IMR-90 (cell line): ENCODE results near the gene CDH26. TPM values are rescaled to one million over a fixed set of nuclear protein-coding genes. Genes with fewer than 3 reads are reported as not detected.

Source experiments
- ELK1 ChIP-seq: fragments of 150-350 bp; IDR thresholded peaks from 2 replicates; pipeline ENCODE4 v1.6.1; 2016; ENCODE audit warnings: low read depth, mild to moderate bottlenecking, low read length, moderate library complexity, borderline replicate concordance
- polyA plus RNA-seq, 3 experiments: library from polyadenylated mRNA; depleted of rRNA; stranded (reverse); fragments of >200 nt; gene quantifications; 2 replicates each; pipeline ENCODE4 v1.2.3, GENCODE V29; 2012; ENCODE audit warnings: low replicate concordance in 1 of 3
- total RNA-seq: library from RNA; depleted of rRNA; stranded (reverse); fragments of >200 nt; gene quantifications from 2 replicates; pipeline ENCODE4 v1.2.3, GENCODE V29; 2012

The CDH26 gene
- total and polyA plus RNA-seq, 2 of the 4 experiments (the other 2 are of a cell fraction): not detected

DNA sequence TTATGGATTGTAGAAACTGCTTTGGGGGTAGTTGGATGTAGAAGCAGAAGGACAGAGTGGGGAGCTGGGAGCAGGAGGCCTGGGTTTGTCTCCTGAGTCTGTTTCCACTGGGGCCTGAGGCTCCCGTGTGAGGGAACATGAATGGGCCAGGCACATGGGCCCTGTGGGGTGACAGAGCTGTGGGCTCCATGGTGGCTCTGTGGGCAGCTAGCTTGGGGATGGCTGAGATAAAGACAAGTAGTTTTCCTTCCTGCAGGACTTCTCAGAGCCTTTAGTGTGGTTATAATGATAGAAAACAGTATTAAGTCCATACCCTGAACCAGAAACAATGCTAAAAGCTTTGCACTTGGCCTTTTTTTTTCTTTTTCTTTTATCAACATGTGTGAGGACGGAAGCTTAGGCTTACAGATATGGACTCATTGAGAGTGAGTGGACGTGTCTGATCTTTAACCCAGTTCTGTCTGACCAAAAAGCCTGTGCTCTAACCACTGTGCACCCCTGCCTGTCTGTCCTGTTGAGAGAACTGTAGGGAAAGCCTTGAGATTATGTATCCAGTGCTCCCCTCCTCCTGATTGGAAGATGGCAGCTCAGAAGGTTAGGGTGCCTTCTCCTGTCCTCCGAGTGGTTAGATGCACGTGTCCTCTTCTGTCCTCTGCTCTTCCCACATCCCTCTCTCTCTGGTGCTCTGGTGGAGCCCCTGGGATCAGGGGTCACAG is 98.3 kb downstream of the CDH26 start (continued):
- TF ChIP-seq ELK1: no peak
